GM23338 (cell line): ENCODE data around the gene PRDM2. TPM values are rescaled to one million over a fixed set of nuclear protein-coding genes. Genes with fewer than 3 reads are reported as not detected.

Experiments used
- ATAC-seq: fragments of 200-7000 bp; cut with Tn5 transposase; 3 replicates; pipeline ENCODE4 v1.9.1; 2020
- DNase-seq: peaks from one replicate; pipeline ENCODE4 v3.0.0-alpha.2; 2015; ENCODE audit warnings: low spot score
- H2AFZ ChIP-seq: fragments of 200-600 bp; sonication (generic); 2 replicates; pipeline ENCODE4 v1.8.0; 2016; ENCODE audit warnings: antibody characterized with exemption, mild to moderate bottlenecking, moderate library complexity
- H3F3A ChIP-seq: fragments of 200-600 bp; sonication (generic); replicated peaks from 2 replicates; pipeline ENCODE4 v1.8.0; 2017; ENCODE audit warnings: antibody characterized with exemption, mixed run types, low read depth
- H3K27ac ChIP-seq: fragments of 200-600 bp; sonication (generic); 2 replicates; pipeline ENCODE4 v1.6.1; 2016; ENCODE audit warnings: low read depth
- H3K27me3 ChIP-seq: fragments of 200-600 bp; sonication (generic); 2 replicates; pipeline ENCODE4 v1.8.0; 2016; ENCODE audit warnings: mild to moderate bottlenecking, mixed run types, moderate library complexity; ENCODE audit not compliant: insufficient read depth
- H3K36me3 ChIP-seq: fragments of 200-600 bp; sonication (generic); 2 replicates; pipeline ENCODE4 v1.8.0; 2016; ENCODE audit warnings: mild to moderate bottlenecking; ENCODE audit not compliant: insufficient read depth
- H3K4me1 ChIP-seq: fragments of 200-600 bp; sonication (generic); 2 replicates; pipeline ENCODE4 v1.8.0; 2016; ENCODE audit warnings: mild to moderate bottlenecking, moderate library complexity; ENCODE audit not compliant: insufficient read depth
- H3K4me2 ChIP-seq: fragments of 200-600 bp; sonication (generic); 2 replicates; pipeline ENCODE4 v1.7.1; 2017; ENCODE audit warnings: mixed run types
- H3K4me3 ChIP-seq: fragments of 200-600 bp; sonication (generic); 2 replicates; pipeline ENCODE4 v1.6.1; 2016; ENCODE audit warnings: mixed run types
- H3K79me2 ChIP-seq: fragments of 200-600 bp; sonication (generic); replicated peaks from 2 replicates; pipeline ENCODE4 v1.8.0; 2017; ENCODE audit warnings: mild to moderate bottlenecking; ENCODE audit not compliant: insufficient read depth
- H3K9me2 ChIP-seq: fragments of 200-600 bp; sonication (generic); 2 replicates; pipeline ENCODE4 v1.8.0; 2017; ENCODE audit not compliant: insufficient read depth
- H4K20me1 ChIP-seq: fragments of 200-600 bp; sonication (generic); replicated peaks from 2 replicates; pipeline ENCODE4 v1.8.0; 2017; ENCODE audit warnings: mild to moderate bottlenecking; ENCODE audit not compliant: insufficient read depth
- H3K27ac Mint-ChIP-seq: 2 replicates; pipeline ENCODE4 v1.8.0; 2020; ENCODE audit warnings: inconsistent platforms, mild to moderate bottlenecking, moderate library complexity, mixed read lengths
- H3K27me3 Mint-ChIP-seq: 3 replicates; pipeline ENCODE4 v1.8.0; 2022; ENCODE audit warnings: low read depth, mild to moderate bottlenecking, moderate library complexity, mixed read lengths, inconsistent platforms; ENCODE audit not compliant: insufficient read depth, poor library complexity
- H3K36me3 Mint-ChIP-seq: 3 replicates; pipeline ENCODE4 v1.8.0; 2021; ENCODE audit warnings: low read depth, mild to moderate bottlenecking, inconsistent platforms, moderate library complexity, mixed read lengths
- H3K4me1 Mint-ChIP-seq: 3 replicates; pipeline ENCODE4 v1.8.0; 2020; ENCODE audit warnings: mild to moderate bottlenecking, inconsistent platforms, mixed read lengths
- H3K4me3 Mint-ChIP-seq: 3 replicates; pipeline ENCODE4 v1.8.0; 2021; ENCODE audit warnings: moderate library complexity, mild to moderate bottlenecking, inconsistent platforms, mixed read lengths
- H3K9me3 Mint-ChIP-seq: 3 replicates; pipeline ENCODE4 v1.8.0; 2020; ENCODE audit warnings: moderate library complexity, mild to moderate bottlenecking, inconsistent platforms, mixed read lengths
- REST ChIP-seq: IDR thresholded peaks from one replicate; pipeline ENCODE4 v1.6.1; 2018; ENCODE audit warnings: antibody characterized with exemption; ENCODE audit not compliant: unreplicated experiment
- STAT1 ChIP-seq: IDR thresholded peaks from one replicate; pipeline ENCODE4 v1.6.1; 2016; ENCODE audit warnings: antibody characterized with exemption; ENCODE audit not compliant: unreplicated experiment
- polyA plus RNA-seq: library from polyadenylated mRNA; unstranded; fragments of >200 nt; fragmentation: Nextera tagmentation; extraction: Ambion mirVana; gene quantifications from 2 replicates; pipeline ENCODE4 v1.2.1, GENCODE V29; 2016
- total RNA-seq: library from RNA; depleted of rRNA; stranded (reverse); fragments of >200 nt; shearing (Covaris generic); gene quantifications from 2 replicates; pipeline ENCODE4 v1.2.3, GENCODE V29; 2014

The PRDM2 gene
- total and polyA plus RNA-seq, 2 experiments from 2014 or later: 11.6 to 28.3 TPM

GRCh38 chr1:13793088-13793730, 93.2 kb downstream of the PRDM2 start (continued):
- no peak for TF ChIP-seq REST

- no peaks in the 10 kb centered on the region for H3K9me3 Mint-ChIP-seq
- Histone ChIP-seq H3K4me3 (no peak overlapping the region), H2AFZ (no peak overlapping the region), H3K36me3 (no peaks in the 10 kb centered on the region), H4K20me1 (peaks cover 9% of the 10 kb centered on the region), H3K9me2 (no peaks in the 10 kb centered on the region; the same call in 1 of the 2 replicates), H3F3A (no peaks in the 10 kb centered on the region), H3K4me1 (peaks cover 25% of the 10 kb centered on the region), H3K79me2 (no peaks in the 10 kb centered on the region; the same call in 1 of the 2 replicates), H3K4me2 (no peak overlapping the region), H3K27me3 (peaks cover 18% of the 10 kb centered on the region), H3K27ac (no peak overlapping the region)
- H3K27me3 Mint-ChIP-seq: peaks cover 3% of the 10 kb centered on the region
- no peak overlapping the region for H3K4me3 Mint-ChIP-seq
- no peak overlapping the region for H3K27ac Mint-ChIP-seq
- DNase-seq: no peak
- ATAC-seq: no peak
- no peaks in the 10 kb centered on the region; the same call in 2 of the 3 replicates for H3K36me3 Mint-ChIP-seq
- TF ChIP-seq REST: no peak
- TF ChIP-seq STAT1: no peak
- peaks cover 32% of the 10 kb centered on the region for H3K4me1 Mint-ChIP-seq
Measured at GRCh38 chr1:13794231-13795187, 94.5 kb downstream of the PRDM2 start.
